ENCODE results near the gene METTL25.

DNA sequence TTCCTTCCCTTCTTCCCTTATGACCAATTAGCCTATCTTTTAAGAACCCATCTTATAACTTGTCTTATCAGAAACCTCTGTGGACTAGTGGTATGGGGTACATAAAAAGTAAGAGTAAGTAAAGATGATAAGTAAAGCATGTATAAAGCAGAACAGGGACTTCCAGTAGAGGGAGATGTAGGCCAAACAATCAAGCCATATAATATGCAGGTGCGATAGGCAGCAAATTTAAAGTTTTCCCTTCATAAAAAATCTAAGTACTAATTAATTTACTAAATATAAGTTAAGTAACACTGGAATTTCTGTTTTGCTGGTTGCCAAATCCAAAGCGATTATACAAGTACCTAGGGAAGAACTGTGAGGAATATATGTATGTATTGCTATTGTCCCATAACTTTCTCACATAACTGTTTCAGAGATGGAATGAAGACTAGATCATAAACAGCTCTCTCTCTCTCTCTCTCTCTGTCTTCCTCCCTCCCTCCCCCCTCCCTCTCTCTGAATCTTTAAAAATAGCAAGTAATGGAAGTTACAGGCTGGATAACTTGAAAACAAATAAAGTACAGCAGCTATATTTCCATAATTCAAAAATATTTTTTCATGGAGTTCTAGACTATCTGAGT lies 25.7 kb downstream of the METTL25 start:
- TF ChIP-seq, protein P1, sequence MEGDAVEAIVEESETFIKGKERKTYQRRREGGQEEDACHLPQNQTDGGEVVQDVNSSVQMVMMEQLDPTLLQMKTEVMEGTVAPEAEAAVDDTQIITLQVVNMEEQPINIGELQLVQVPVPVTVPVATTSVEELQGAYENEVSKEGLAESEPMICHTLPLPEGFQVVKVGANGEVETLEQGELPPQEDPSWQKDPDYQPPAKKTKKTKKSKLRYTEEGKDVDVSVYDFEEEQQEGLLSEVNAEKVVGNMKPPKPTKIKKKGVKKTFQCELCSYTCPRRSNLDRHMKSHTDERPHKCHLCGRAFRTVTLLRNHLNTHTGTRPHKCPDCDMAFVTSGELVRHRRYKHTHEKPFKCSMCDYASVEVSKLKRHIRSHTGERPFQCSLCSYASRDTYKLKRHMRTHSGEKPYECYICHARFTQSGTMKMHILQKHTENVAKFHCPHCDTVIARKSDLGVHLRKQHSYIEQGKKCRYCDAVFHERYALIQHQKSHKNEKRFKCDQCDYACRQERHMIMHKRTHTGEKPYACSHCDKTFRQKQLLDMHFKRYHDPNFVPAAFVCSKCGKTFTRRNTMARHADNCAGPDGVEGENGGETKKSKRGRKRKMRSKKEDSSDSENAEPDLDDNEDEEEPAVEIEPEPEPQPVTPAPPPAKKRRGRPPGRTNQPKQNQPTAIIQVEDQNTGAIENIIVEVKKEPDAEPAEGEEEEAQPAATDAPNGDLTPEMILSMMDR (IDR thresholded peaks at IDR 0.05), result peak in 1 of 3 experiments; percentile 30
- no peak for TF ChIP-seq POLR2A (IDR thresholded peaks at IDR 0.05; ENCODE audit: low read depth)
